22Rv1 (cell line): ENCODE measurements around the gene KIAA1143.
A peak's percentile ranks its signal among the peaks of the same experiment; 100 is the strongest.

Experiments used
- H3K27ac ChIP-seq: fragments of 450-650 bp; 2 replicates; pipeline ENCODE4 v1.5.1; 2017
- CTCF ChIP-seq: fragments of 450-650 bp; IDR thresholded peaks from 2 replicates; pipeline ENCODE4 v1.5.1; 2017; ENCODE audit warnings: mild to moderate bottlenecking
- ZFX ChIP-seq: fragments of 450-650 bp; IDR thresholded peaks from 2 replicates; pipeline ENCODE4 v1.6.1; 2017; ENCODE audit warnings: antibody characterized with exemption, borderline replicate concordance

The KIAA1143 gene

DNA sequence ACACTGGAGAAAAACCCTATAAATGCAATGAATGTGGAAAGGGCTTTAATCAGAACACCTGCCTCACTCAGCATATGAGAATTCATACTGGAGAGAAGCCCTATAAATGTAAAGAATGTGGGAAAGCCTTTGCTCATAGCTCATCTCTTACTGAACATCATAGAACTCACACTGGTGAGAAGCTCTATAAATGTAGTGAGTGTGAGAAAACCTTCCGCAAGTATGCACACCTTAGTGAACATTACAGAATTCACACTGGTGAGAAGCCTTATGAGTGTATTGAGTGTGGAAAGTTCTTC is 39.4 kb downstream of the KIAA1143 start:
- no peak for TF ChIP-seq ZFX
- TF ChIP-seq CTCF: no peak
- no peak overlapping the region for H3K27ac ChIP-seq

- TF ChIP-seq ZFX: no peak
- TF ChIP-seq CTCF: no peak
- no peak overlapping the region for H3K27ac ChIP-seq
These were observed 40.0 kb downstream of the KIAA1143 start for GRCh38 chr3:44721231-44722102.

GRCh38 chr3:44712455-44713075 is 48.9 kb downstream of the KIAA1143 start, which contains the start of gene ZNF502:
Gene ZNF502 (plus strand): TSS chr3:44712660. CDS start chr3:44720262, 7,602 bp downstream.
- H3K27ac ChIP-seq: peak within 1 kb of the TSS; percentile 48
- peak; percentile 60 for TF ChIP-seq CTCF
- no peak for TF ChIP-seq ZFX
